ENCODE results near the gene ROR1. TPM values are rescaled to one million over a fixed set of nuclear protein-coding genes. Genes with fewer than 3 reads are reported as not detected.

The ROR1 gene
- total and polyA plus RNA-seq, 2 of the 13 experiments (the other 11 are each of a cell fraction or from before 2014, with no cell fraction given), result 0.58 to 2.3 TPM

DNA sequence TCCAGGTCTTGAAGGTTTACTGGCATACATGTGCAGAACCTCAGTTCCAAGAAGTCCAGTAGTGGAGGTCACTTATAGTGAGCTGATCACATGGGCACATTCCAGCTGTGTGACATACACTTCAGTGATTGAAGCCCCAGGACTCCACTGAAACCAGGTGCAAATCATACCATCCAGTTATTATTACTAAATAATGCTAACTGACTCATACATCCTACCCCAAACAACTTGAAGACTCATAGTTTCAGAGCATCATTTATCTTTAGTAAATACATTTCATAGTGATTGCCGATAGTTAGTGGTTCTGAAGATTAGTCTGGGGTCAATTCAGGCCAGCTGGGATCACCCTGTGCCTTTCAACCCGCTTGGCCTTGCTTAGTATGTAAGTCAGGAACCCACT lies 291.8 kb downstream of the ROR1 start (continued):
- no peak for TF ChIP-seq ZNF512B (CRISPR knock-in tag; IDR thresholded peaks at IDR 0.05; ENCODE audit: borderline replicate concordance)
- TF ChIP-seq RARA (CRISPR knock-in tag; IDR thresholded peaks at IDR 0.05), result no peak
- no peak for TF ChIP-seq ZBTB1 (CRISPR knock-in tag; IDR thresholded peaks at IDR 0.05; ENCODE audit: borderline replicate concordance)
- TF ChIP-seq ARID4A (CRISPR knock-in tag; IDR thresholded peaks at IDR 0.05; ENCODE audit: borderline replicate concordance), result no peak
- no peak for TF ChIP-seq JUND (CRISPR knock-in tag; IDR thresholded peaks at IDR 0.05)

Measured in HepG2 (cell line).